ENCODE data around the gene STK16.

STK16 gene

DNA sequence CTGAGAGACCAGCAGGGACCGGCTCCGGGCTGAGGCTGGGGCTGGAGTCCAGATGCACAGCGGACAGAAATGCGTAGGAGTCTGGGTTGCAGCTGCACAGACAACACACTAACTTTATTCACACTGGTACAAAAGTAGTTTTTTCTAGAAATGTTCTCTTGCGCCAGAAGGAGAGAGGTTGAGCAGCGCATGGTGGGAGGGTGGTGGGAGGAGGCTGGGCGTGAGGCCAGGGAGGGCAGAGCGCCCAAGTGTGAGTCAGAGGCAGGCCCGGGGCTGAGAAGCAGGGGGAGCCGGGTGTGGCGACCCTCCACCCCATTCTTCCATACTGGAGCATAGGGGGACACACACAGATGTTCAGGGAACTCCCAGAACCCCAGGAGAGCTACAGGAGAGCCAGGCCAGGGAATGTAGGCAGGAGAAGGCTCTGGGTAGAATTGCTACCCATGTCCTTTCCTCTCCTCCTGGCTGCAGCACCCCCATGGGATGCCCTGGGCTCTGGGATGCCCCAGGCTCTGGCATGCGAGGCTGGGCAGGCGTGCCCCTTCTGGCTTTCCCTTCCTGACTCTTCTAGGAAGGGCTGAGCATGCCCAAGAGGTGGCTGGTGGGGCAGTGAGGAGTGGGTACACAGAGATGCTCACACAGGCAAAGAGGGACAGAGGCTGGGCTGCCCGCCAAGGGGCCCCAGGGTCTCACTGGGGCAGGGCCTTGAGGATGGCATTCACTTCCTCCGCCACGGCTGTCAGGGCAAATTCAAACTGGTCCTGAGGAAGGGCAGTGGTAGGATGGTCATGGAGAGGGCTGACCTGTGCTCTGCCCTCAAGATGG is 44.5 kb downstream of the STK16 start:
- DNase-seq: no peak

DNA sequence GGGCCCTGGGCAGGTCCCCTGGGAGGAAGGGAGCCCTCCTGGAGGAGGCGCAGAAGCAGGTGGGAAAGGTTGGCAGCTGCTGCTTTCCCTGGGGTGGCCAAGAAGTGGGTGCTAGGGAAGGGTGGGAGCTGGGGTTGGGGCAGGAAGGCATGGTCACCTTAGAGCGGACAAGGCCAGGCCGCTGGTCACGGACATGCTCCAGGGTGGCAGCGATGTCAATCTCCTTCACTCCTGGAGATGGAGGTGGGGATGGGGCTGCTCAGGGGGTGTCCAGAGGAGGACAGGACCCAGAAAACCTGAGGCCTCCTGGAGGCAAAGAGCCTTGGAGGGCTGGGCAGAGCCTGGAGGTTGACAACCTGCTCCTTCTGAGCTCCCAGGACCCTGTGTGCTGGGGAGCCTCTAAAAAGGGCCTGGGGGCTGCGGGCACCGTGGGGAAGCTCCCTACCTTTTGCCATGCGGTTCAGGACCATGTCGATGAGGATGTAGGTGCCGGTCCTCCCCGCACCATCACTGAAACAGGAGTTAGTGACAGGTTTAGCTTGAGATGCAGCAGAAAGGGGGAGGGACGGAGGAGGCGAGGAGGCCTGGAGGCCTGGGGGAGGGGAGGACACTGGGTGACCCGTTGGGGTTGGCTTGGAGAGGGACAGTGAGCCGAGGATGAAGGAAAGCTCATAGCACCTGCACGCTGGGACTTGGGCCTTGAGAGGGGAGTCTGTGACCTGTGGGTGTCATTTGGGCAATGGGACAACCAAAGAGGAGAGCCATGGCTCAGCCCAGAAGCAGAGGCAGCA is 45.3 kb downstream of the STK16 start:
- no peak for DNase-seq

DNA sequence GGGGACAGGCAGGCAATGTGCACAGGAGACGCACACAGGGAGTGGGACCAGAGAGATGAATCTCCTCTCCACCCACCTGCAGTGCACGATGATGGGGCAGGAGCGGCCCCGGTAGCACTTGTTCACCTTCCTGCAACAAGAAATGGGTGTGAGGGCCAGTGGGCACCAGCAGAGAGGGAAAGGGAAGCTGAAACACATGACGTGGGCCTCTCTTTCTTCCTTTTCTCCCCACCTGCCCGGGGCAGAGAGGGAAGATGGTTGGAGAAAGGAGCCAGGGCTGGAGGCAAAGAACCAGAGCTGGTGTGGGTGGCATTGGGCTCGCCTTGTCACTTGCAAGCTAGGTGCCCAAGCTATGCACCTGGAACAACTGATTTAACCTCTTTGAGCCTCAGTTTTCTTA is 46.1 kb downstream of the STK16 start:
- DNase-seq: no peak

DNA sequence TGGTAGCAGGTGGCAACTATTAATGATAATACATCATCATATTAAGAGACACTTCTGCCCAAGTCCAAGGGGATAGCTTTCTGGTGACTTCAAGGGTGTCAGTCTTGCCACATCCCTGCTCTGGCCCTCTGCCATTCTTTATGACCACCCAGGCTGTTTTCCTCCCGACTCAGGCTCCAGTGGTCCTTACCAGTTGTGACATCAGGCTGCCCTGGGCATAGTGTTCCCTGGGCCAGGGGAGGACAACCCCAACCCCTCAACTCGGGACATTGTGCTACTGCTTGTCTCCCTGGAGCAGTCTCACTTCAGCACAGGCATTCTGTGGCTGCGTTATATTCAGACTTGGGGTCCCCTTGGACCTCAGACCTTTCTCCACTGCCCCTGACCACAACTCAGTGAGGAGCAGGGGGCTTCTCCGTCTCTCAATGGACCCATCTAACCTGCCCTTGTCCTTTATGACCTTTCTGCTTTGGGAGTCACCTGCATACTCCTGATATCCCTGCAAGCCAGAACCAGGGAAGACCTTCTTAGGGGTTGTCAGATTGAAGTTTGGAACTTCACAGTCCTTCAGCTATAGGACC is 46.7 kb downstream of the STK16 start:
- DNase-seq: no peak

DNA sequence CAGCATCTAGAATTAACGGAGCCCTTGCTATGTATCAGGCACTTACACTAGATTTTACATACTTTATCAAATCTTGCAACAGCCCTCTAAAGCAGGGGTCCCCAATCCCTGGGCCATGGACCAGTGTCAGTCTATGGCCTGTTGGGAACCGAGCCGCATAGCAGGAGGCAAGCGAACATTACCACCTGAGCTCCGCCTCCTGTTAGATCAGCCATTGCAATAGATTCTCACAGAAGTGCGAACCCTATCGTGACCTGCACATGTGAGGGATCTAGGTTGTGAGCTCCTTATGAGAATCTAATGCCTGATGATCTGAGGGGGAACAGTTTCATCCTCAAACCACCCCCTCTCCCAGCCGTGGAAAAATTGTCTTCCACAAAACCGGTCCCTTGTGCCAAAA is 47.3 kb downstream of the STK16 start:
- no peak for DNase-seq

DNA sequence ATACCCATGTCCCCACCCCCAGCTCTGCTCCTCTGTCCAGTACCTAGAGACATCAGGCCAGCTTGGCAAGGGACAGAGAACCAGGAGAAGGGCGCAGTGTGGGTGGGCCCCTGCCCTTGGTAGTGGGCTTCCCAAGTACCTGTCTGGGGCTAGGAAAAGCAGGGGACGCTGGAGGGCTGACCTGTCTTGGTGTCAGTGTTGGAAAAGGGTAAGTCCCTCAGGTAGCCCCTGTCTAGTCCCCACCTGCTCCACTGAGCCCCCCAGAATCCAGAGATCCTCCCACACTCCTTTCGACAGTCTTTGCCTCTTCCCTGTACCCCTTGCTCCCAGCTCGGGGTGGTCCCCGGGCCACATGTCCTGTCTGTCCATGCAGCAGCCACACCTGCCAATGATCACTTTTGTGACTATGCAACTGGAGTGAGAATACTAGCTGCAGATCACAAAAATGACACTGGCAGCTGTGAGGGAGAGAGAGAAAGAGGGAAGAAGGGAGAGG is 48.5 kb downstream of the STK16 start:
- no peak for DNase-seq

DNA sequence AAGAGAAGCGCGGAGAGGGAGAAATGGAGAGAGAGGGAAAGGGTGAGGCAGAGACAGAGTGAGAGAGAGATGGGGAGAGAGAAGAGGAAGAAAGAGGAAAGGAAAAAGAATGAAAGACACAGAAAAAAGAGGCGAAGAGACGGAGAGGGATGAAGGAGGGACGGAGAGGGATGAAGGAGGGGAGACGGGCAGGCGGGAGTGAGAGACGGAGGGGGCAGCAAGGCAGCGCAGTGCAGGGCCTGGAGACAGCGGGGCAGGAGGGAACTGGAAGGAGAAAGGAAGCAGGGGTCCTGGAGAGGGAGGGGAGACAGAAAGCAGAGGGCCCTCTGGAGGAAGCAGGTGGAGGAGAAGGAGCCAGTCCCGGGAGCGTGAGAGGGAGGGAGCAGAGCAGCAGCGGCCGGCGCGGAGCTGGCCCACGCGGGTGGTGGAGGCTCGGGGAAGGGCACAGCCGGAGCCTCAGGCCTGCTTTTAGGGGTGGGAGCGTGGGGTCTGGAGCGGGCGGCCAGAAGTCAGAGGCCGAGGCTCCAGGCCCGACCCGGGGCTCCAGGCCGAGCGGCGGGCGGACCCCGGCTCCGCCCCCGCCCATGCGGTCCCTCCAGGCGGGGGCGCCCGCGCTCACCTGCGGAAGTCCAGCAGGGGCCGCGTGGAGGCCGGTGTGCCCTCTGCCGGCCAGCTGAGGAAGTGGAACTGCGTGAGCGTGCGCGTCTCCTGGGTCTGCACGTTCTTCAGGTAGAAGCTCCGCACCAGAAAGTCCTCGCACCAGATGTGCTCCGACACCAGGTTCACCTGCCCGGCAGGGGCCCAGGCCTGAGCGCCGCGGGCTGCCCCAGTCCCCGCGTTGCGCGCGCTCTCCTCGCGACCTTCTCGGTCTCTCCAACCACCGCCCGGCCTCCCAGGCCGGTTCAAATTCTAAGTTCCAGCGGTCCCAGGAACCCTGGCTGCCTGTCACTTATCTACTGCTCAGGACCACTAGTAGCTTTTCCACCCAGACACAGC is 49.4 kb downstream of the STK16 start:
- peak; percentile 32 to 66 for DNase-seq

DNA sequence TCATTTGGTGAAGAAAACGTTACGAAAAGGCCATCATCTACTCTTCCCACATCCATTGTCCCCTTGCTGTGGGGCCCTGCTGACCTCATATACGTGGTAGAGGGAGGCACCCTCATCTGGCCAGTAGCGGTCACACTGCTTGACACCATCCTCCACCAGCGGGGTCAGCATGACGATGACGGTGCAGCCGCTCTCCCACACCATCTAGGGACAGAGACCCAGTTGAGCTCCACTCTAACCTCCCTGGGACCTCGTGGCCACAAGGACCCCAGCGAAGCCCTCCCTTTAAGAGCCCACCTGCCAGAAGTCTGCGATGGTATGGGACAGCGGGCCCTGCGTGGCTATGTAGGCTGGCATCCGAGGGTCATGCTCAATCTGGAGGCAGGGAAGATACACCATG is 50.9 kb downstream of the STK16 start:
- no peak for DNase-seq

DNA sequence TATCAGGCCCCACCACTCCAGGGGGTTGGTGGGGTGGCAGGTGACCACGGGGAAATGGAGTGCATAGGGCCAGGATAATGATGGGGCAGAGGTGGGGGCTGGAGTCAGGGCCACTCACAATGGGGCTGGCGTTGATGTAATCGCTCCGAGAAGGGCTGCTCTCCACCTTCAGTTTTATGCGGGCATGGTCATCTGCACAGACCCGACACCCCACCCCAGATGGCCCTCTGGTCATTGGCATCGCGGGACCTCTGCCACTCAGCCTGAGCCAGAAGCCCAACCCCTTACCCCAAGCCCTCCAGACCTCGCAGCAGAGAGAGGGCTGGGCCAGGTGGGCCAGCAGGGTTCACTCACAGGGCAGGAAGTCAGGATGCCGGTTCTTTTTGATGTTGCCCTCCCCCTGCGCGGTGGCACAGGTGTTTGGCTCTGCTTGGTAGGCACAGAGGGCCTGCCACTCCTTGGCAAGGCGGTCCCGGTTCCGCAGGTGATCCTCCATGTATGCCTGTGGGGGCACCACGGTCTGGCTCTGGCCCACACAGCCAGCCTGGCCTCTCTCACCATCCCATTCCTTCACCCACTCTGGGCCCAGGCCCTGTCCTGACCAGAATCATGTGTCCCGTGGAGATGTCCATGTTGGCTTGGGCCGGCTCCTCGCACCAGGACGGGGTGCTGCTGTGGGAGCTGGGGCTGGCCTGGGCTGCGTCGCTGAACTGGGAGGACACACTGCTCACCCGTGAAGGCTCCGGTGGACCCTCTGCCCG is 51.5 kb downstream of the STK16 start:
- no peak for DNase-seq

DNA sequence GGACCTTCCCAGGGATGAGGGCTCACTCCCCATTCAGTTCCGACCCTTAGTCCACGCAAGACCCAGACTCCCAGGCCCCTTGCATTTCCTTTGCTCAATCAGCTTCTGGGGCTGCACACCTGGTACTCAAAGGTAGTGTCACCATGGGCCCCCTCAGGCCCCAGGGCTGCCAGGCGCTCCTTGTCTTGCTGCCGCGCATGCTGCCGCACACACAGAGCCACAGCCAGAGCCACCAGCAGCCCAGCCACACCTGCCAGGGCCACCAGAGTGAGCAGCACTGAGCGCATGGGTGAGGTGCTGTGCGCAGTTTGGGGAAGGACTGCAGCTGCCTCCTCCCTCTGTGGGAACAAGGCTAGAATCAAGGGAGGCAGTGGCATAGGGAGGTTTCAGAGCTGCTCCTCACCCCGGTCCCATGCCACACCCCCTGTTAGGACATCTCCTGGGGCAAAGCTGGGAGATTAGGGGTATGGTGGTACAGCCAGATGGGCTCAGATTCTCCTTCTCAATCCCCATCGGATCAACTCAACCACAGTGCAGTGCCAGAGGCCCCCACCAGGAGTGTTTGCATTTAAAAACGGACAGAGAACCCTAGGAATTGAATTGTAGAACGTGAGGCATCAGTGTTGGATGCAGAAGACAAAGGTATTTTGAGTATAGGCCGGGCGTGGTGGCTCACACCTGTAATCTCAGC is 52.6 kb downstream of the STK16 start:
- DNase-seq: no peak

DNA sequence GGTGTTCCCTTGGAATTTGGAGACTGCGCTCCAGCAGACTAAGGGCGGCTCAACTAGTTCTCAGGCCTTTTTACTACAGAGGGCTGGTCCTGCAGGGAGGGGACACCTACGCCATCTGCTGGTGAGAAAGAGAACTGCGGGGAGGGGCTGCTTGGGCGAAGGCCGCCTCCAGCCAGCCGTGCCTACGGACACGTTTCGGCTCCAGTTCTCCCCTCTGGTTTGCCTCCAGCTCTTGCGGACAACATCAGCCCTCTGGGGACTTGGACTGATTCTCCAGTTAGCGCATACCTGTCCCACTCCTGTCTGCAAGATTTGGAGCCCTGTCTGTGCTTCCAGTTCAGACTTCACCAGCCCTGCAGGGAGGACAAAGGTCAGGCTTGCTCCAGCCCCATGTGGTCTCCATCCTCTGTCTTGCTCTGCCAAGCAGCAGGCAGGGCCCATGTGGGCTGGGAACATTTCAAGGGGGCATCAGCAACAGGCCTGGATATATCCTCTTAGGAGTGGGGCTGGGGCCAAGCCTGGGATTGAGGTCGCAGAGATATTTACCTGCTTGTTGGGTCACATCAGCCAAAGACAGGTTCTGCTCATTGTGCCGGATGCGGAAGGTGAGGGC is 53.6 kb downstream of the STK16 start:
- DNase-seq: peak; percentile 23 to 44

DNA sequence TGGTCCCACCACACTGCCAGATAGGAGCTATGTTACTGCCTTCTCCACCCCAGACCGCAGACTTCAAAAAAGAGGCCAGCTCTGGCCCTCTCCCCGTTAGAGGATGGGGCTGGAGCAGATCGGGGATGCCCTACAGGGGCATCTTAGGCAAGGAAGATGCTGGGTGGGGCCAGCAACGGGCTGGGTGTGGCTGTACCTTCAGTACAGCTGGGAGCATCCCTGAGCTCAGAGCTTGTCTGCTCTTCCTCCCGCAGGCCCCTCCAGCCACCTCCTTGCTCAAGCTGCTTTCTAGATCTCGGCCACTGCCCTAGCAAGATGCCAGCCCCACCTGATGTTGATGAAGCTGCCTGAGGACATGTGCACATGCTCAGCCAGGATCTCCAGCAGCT is 54.1 kb downstream of the STK16 start:
- DNase-seq: no peak
